ENCODE data around the gene MAPK8IP3.

Gene MAPK8IP3

GRCh38 chr16:1772362-1772907 lies 66.4 kb downstream of the MAPK8IP3 start, which contains the start of gene EME2:
TSS of gene EME2 (plus strand) at chr16:1772810. CDS start at chr16:1773228, 418 bp downstream.
- peak within 1 kb of the TSS; percentile 97 for H3K4me2 ChIP-seq (ENCODE audit: low read length)
- H3K27ac ChIP-seq (ENCODE audit: low read length), result peak within 1 kb of the TSS; percentile 82
- H4K20me1 ChIP-seq (ENCODE audit: insufficient read depth, low read length), result no peaks in the 10 kb centered on the region
- peak within 1 kb of the TSS; percentile 97 for H3K9ac ChIP-seq (ENCODE audit: low read length)
- TF ChIP-seq EZH2phosphoT487 (IDR thresholded peaks at IDR 0.05; ENCODE audit: low read depth), result no peak
- TF ChIP-seq, protein P1, sequence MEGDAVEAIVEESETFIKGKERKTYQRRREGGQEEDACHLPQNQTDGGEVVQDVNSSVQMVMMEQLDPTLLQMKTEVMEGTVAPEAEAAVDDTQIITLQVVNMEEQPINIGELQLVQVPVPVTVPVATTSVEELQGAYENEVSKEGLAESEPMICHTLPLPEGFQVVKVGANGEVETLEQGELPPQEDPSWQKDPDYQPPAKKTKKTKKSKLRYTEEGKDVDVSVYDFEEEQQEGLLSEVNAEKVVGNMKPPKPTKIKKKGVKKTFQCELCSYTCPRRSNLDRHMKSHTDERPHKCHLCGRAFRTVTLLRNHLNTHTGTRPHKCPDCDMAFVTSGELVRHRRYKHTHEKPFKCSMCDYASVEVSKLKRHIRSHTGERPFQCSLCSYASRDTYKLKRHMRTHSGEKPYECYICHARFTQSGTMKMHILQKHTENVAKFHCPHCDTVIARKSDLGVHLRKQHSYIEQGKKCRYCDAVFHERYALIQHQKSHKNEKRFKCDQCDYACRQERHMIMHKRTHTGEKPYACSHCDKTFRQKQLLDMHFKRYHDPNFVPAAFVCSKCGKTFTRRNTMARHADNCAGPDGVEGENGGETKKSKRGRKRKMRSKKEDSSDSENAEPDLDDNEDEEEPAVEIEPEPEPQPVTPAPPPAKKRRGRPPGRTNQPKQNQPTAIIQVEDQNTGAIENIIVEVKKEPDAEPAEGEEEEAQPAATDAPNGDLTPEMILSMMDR (IDR thresholded peaks at IDR 0.05; ENCODE audit: low read depth, low read length), result no peak
- H3K4me1 ChIP-seq (ENCODE audit: low read length), result peaks cover 12% of the 10 kb centered on the region
- H3K27me3 ChIP-seq (ENCODE audit: low read depth, low read length), result no peaks in the 10 kb centered on the region
- peaks cover 7% of the 10 kb centered on the region for H3K36me3 ChIP-seq (replicated peaks; ENCODE audit: low read depth, low read length)
- H3K9me3 ChIP-seq (ENCODE audit: insufficient read depth, low read length), result no peaks in the 10 kb centered on the region
- peaks cover 35% of the 10 kb centered on the region for H3K79me2 ChIP-seq (ENCODE audit: low read length)
- H2AFZ ChIP-seq (ENCODE audit: low read depth, low read length), result no peak within 1 kb of the TSS
- peak within 1 kb of the TSS; percentile 99 for H3K4me3 ChIP-seq (ENCODE audit: low read length)

GRCh38 chr16:1772908-1773702 lies 67.1 kb downstream of the MAPK8IP3 start, which contains the start of gene MRPS34:
TSS of gene MRPS34 (minus strand) at chr16:1773134. CDS start at chr16:1773119, 15 bp downstream.
- Histone ChIP-seq H4K20me1 (ENCODE audit: insufficient read depth, low read length) (no peaks in the 10 kb centered on the region), H3K27ac (ENCODE audit: low read length) (peak within 1 kb of the TSS; percentile 82), H3K36me3 (replicated peaks; ENCODE audit: low read depth, low read length) (peaks cover 7% of the 10 kb centered on the region), H3K4me3 (ENCODE audit: low read length) (peak within 1 kb of the TSS; percentile 99), H3K4me2 (ENCODE audit: low read length) (peak within 1 kb of the TSS; percentile 97), H3K9ac (ENCODE audit: low read length) (peak within 1 kb of the TSS; percentile 97), H3K27me3 (ENCODE audit: low read depth, low read length) (no peaks in the 10 kb centered on the region), H2AFZ (ENCODE audit: low read depth, low read length) (no peak within 1 kb of the TSS), H3K79me2 (ENCODE audit: low read length) (peaks cover 35% of the 10 kb centered on the region), H3K4me1 (ENCODE audit: low read length) (peaks cover 12% of the 10 kb centered on the region), H3K9me3 (ENCODE audit: insufficient read depth, low read length) (no peaks in the 10 kb centered on the region)
- TF ChIP-seq, protein P1 (IDR thresholded peaks at IDR 0.05; ENCODE audit: low read depth, low read length), result peak; percentile 72
- no peak for TF ChIP-seq EZH2phosphoT487 (IDR thresholded peaks at IDR 0.05; ENCODE audit: low read depth)

- no peaks in the 10 kb centered on the region for H4K20me1 ChIP-seq (ENCODE audit: insufficient read depth, low read length)
- H3K4me3 ChIP-seq (ENCODE audit: low read length), result peak overlapping the region; percentile 99
- H3K79me2 ChIP-seq (ENCODE audit: low read length), result peaks cover 35% of the 10 kb centered on the region
- no peak overlapping the region for H2AFZ ChIP-seq (ENCODE audit: low read depth, low read length)
- H3K4me2 ChIP-seq (ENCODE audit: low read length), result peak overlapping the region; percentile 97
- H3K9me3 ChIP-seq (ENCODE audit: insufficient read depth, low read length), result no peaks in the 10 kb centered on the region
- peak overlapping the region; percentile 82 for H3K27ac ChIP-seq (ENCODE audit: low read length)
- peaks cover 7% of the 10 kb centered on the region for H3K36me3 ChIP-seq (replicated peaks; ENCODE audit: low read depth, low read length)
- TF ChIP-seq, protein P1 (IDR thresholded peaks at IDR 0.05; ENCODE audit: low read depth, low read length), result no peak
- no peak for TF ChIP-seq EZH2phosphoT487 (IDR thresholded peaks at IDR 0.05; ENCODE audit: low read depth)
- H3K27me3 ChIP-seq (ENCODE audit: low read depth, low read length), result no peaks in the 10 kb centered on the region
- peak overlapping the region; percentile 97 for H3K9ac ChIP-seq (ENCODE audit: low read length)
- H3K4me1 ChIP-seq (ENCODE audit: low read length), result peaks cover 12% of the 10 kb centered on the region
These were observed 67.9 kb downstream of the MAPK8IP3 start for GRCh38 chr16:1773703-1774447.

DNA sequence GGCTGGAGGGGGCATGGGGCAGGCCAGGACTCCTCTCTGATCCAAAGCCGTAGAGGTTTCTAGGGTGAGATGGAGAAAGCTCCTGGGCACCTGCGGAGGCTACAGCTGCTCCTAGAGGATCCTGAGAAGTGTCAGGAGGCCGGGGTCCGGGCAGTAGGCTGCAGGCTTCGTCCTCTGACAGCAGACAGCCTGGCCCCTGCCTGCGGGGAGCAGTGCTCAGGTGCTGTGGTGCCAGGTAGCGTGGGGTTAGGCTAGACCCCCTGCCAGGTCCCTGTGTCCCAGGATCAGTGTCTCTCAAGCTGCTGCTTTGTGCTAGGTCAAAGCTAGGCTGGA lies 68.4 kb downstream of the MAPK8IP3 start:
- Histone ChIP-seq H3K4me1 (ENCODE audit: low read length) (peaks cover 12% of the 10 kb centered on the region), H2AFZ (ENCODE audit: low read depth, low read length) (no peak overlapping the region), H3K9me3 (ENCODE audit: insufficient read depth, low read length) (no peaks in the 10 kb centered on the region), H3K4me3 (ENCODE audit: low read length) (peak overlapping the region; percentile 99), H3K79me2 (ENCODE audit: low read length) (peaks cover 35% of the 10 kb centered on the region), H3K9ac (ENCODE audit: low read length) (peak overlapping the region; percentile 97; the same call in 1 of the 2 replicates), H3K27me3 (ENCODE audit: low read depth, low read length) (no peaks in the 10 kb centered on the region), H4K20me1 (ENCODE audit: insufficient read depth, low read length) (no peaks in the 10 kb centered on the region), H3K4me2 (ENCODE audit: low read length) (peak overlapping the region; percentile 97), H3K36me3 (replicated peaks; ENCODE audit: low read depth, low read length) (peaks cover 7% of the 10 kb centered on the region), H3K27ac (ENCODE audit: low read length) (no peak overlapping the region)
- TF ChIP-seq EZH2phosphoT487 (IDR thresholded peaks at IDR 0.05; ENCODE audit: low read depth), result no peak
- TF ChIP-seq, protein P1 (IDR thresholded peaks at IDR 0.05; ENCODE audit: low read depth, low read length), result no peak
